ENCODE results near the gene OR11H7. TPM values are rescaled to one million over a fixed set of nuclear protein-coding genes. Genes with fewer than 3 reads are reported as not detected.
"Not testable (repeated sequence)": the region's sequence is repeated elsewhere in the genome, so short reads cannot be mapped to it uniquely, and the experiment has no call there.

Gene OR11H7
- total and polyA plus RNA-seq, 9 of the 15 experiments (the other 6 are each of a cell fraction or from before 2014, with no cell fraction given): not detected

DNA sequence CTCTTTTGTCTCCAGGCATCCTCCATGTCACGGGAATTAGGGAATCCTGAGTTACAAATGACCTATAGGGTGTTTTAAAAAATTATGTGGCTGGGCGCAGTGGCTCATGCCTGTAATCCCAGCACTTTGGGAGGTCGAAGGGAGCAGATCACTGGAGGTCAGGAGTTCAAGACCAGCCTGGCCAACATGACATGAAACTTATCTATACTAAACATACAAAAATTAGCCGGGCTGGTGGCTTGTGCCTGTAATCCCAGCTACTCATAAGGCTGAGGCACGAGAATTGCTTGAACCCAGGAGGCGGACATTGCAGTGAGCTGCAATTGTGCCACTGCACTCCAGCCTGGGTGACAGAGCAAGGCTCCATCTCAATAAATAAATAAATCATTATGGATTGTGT, 33.6 kb upstream of the OR11H7 start:
- FAIRE-seq (peak; percentile 75), ATAC-seq (peak; percentile 60), DNase-seq (ENCODE audit: extremely low read depth in 1 of 4, low spot score in 3 of 4) (peak in 1 of 4 experiments; percentile 62)
- H4K20me1 ChIP-seq (replicated peaks; ENCODE audit: control insufficient read depth, insufficient read depth, low read length); H3K79me2 ChIP-seq (ENCODE audit: control insufficient read depth, insufficient read depth, low read length); H3K9ac ChIP-seq (ENCODE audit: insufficient read depth in 1 of 2, low read depth in 2 of 2, low read length in 2 of 2); H3K27me3 ChIP-seq (ENCODE audit: control insufficient read depth in 2 of 2, insufficient read depth in 2 of 2, low read length in 2 of 2); in situ Hi-C loops (cut with MboI); intact Hi-C loops (cut with micrococcal nuclease); CTCF ChIA-PET (ENCODE audit: low intra/inter-chr PET ratio); H3K9me1 ChIP-seq (ENCODE audit: control insufficient read depth, insufficient read depth, low read length); H3K36me3 ChIP-seq (ENCODE audit: control insufficient read depth, insufficient read depth, low read length); H3K9me3 ChIP-seq (replicated peaks; ENCODE audit: control insufficient read depth, insufficient read depth, low read depth, low read length); POLR2A ChIA-PET; H3K27ac ChIP-seq (ENCODE audit: extremely low read depth, low read depth, low read length); H3K4me3 ChIP-seq; BruUV-seq (replicated peaks); H3K4me2 ChIP-seq (ENCODE audit: insufficient read depth, low read length): not testable (repeated sequence)
- Histone ChIP-seq H3K4me1 (replicated peaks in 1 of 2; ENCODE audit: control insufficient read depth in 2 of 2, insufficient read depth in 2 of 2, low read length in 2 of 2) (peaks cover 4 to 11% of the 10 kb centered on the region in 2 experiments; a peak in 3 of 5 replicates), H2AFZ (ENCODE audit: low read depth, low read length) (peak overlapping the region; percentile 3; the same call in 1 of the 2 replicates)
- TF ChIP-seq CBFA2T3 (IDR thresholded peaks at IDR 0.05): peak; percentile 71
- peak; percentile 30; the same call in 1 of the 2 replicates for TF ChIP-seq CBFA2T2 (conservative IDR thresholded peaks at IDR 0.05)
- TF ChIP-seq ARID1B (IDR thresholded peaks at IDR 0.05): peak; percentile 46
- TF ChIP-seq KDM1A (IDR thresholded peaks at IDR 0.05): peak in 1 of 2 experiments; percentile 26; a peak in 1 of 4 replicates
- peak; percentile 23 for TF ChIP-seq TCF3 (CRISPR knock-in tag; IDR thresholded peaks at IDR 0.05)
- WGBS (ENCODE audit: insufficient coverage, low coverage, missing lambda C conversion rate): 26% methylated on average over 6 of the region's 6 CpGs

DNA sequence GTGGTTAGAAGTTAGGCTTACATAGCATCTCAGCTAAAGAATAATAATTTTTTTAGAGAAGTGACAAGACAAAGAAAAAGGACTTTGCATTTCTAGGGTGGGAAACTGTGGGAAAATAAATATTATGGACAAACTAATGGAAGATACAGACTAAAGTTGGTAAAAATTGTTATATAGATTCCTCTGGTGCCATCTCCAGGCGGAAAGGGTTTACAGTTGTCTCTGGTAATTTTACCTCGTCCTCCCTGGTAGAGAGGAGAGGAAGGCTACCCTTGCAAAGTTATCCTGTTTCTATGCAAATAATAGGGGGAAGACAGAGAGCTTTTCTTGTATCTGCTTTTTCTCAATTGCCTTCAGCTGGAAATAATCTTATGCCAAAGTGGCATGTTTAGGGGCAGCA, 32.9 kb upstream of the OR11H7 start:
- 35% methylated on average over 2 of the region's 2 CpGs for WGBS (ENCODE audit: insufficient coverage, low coverage, missing lambda C conversion rate)
- no TSS peak for BruUV-seq (replicated peaks)
- ATAC-seq: peak; percentile 76
- intact Hi-C loops (cut with micrococcal nuclease): no loop called here
- FAIRE-seq: no peak
- Histone ChIP-seq H3K36me3 (ENCODE audit: control insufficient read depth, insufficient read depth, low read length) (no peaks in the 10 kb centered on the region), H3K27ac (ENCODE audit: extremely low read depth, low read depth, low read length) (no peak overlapping the region), H3K9me1 (ENCODE audit: control insufficient read depth, insufficient read depth, low read length) (no peaks in the 10 kb centered on the region), H3K27me3 (ENCODE audit: control insufficient read depth in 2 of 2, insufficient read depth in 2 of 2, low read length in 2 of 2) (no peaks in the 10 kb centered on the region), H3K4me1 (replicated peaks in 1 of 2; ENCODE audit: control insufficient read depth in 2 of 2, insufficient read depth in 2 of 2, low read length in 2 of 2) (peaks cover 4 to 11% of the 10 kb centered on the region in 2 experiments; a peak in 3 of 5 replicates), H2AFZ (ENCODE audit: low read depth, low read length) (0 out of 2 replicates have a peak overlapping the region, but pooled peaks have one; percentile 19), H4K20me1 (replicated peaks; ENCODE audit: control insufficient read depth, insufficient read depth, low read length) (no peaks in the 10 kb centered on the region), H3K4me2 (ENCODE audit: insufficient read depth, low read length) (no peak overlapping the region), H3K9me3 (replicated peaks; ENCODE audit: control insufficient read depth, insufficient read depth, low read depth, low read length) (no peaks in the 10 kb centered on the region), H3K9ac (ENCODE audit: insufficient read depth in 1 of 2, low read depth in 2 of 2, low read length in 2 of 2) (no peak overlapping the region), H3K4me3 (no peak overlapping the region), H3K79me2 (ENCODE audit: control insufficient read depth, insufficient read depth, low read length) (no peaks in the 10 kb centered on the region)
- DNase-seq (ENCODE audit: extremely low read depth in 1 of 4, low spot score in 3 of 4): peak in 1 of 4 experiments; percentile 39
- in situ Hi-C loops (cut with MboI): no loop called here
- POLR2A ChIA-PET: no interaction called here
- CTCF ChIA-PET (ENCODE audit: low intra/inter-chr PET ratio): no interaction called here
- TF ChIP-seq PURB (CRISPR knock-in tag; IDR thresholded peaks at IDR 0.05; ENCODE audit: low read depth) (no peak), REST (IDR thresholded peaks at IDR 0.05; ENCODE audit: borderline replicate concordance) (peak; percentile 35; the same call in 1 of the 2 replicates), REST (CRISPR knock-in tag; IDR thresholded peaks at IDR 0.05; ENCODE audit: low read depth) (no peak)
